ENCODE results near the gene RIMS4.

The RIMS4 gene

DNA sequence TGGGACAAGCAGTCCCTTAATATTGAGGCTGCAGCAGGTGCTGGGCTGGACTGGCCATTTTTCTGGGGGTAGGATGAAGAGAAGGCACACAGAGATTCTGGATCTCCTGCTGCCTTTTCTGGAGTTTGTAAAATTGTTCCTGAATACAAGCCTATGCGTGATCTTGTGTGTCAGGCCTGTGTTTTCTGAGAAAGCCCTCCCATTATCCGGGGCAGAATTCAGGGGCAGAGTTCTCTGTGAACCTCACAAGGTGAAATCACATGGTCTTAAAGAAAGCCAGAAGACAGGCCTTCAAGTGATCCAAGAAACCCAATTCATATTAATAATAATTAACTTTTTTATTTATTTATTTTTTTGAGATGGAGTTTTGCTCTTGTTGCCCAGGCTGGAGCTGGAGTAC, 82.7 kb downstream of the RIMS4 start:
- H3K27ac ChIP-seq (ENCODE audit: low read length): no peak overlapping the region
- no peak overlapping the region for H3K9ac ChIP-seq (ENCODE audit: low read length)
- TF ChIP-seq EZH2 (optimal IDR thresholded peaks at IDR 0.05; ENCODE audit: low read depth, low read length) (no peak), EZH2phosphoT487 (IDR thresholded peaks at IDR 0.05; ENCODE audit: low read length) (no peak)
- TF ChIP-seq, protein P1, sequence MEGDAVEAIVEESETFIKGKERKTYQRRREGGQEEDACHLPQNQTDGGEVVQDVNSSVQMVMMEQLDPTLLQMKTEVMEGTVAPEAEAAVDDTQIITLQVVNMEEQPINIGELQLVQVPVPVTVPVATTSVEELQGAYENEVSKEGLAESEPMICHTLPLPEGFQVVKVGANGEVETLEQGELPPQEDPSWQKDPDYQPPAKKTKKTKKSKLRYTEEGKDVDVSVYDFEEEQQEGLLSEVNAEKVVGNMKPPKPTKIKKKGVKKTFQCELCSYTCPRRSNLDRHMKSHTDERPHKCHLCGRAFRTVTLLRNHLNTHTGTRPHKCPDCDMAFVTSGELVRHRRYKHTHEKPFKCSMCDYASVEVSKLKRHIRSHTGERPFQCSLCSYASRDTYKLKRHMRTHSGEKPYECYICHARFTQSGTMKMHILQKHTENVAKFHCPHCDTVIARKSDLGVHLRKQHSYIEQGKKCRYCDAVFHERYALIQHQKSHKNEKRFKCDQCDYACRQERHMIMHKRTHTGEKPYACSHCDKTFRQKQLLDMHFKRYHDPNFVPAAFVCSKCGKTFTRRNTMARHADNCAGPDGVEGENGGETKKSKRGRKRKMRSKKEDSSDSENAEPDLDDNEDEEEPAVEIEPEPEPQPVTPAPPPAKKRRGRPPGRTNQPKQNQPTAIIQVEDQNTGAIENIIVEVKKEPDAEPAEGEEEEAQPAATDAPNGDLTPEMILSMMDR (IDR thresholded peaks at IDR 0.05; ENCODE audit: low read length): no peak

DNA sequence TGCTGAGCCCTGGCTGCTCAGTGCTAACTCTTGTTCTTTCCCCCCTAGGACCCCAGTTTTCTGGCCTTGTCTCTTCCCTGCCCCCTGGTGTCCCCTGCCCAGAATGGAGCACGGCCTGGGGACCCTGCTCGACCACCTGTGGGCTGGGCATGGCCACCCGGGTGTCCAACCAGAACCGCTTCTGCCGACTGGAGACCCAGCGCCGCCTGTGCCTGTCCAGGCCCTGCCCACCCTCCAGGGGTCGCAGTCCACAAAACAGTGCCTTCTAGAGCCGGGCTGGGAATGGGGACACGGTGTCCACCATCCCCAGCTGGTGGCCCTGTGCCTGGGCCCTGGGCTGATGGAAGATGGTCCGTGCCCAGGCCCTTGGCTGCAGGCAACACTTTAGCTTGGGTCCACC, 83.3 kb downstream of the RIMS4 start:
- Histone ChIP-seq H3K4me1 (ENCODE audit: low read length) (peaks cover 5% of the 10 kb centered on the region; the same call in 1 of the 2 replicates), H3F3A (ENCODE audit: insufficient read depth, low read length) (peaks cover 2% of the 10 kb centered on the region), H3K27ac (ENCODE audit: low read length) (no peak overlapping the region), H3K9me3 (replicated peaks; ENCODE audit: insufficient read depth, low read length) (no peaks in the 10 kb centered on the region), H3K79me2 (ENCODE audit: low read length) (no peaks in the 10 kb centered on the region), H3K4me3 (ENCODE audit: low read length) (no peak overlapping the region), H4K20me1 (ENCODE audit: insufficient read depth, low read length) (no peaks in the 10 kb centered on the region), H3K36me3 (replicated peaks; ENCODE audit: insufficient read depth, low read length) (no peaks in the 10 kb centered on the region), H3K9me2 (replicated peaks; ENCODE audit: insufficient read depth, low read length) (no peaks in the 10 kb centered on the region), H2AFZ (ENCODE audit: low read length) (no peak overlapping the region), H3K9ac (ENCODE audit: low read length) (no peak overlapping the region), H3K4me2 (ENCODE audit: low read depth, low read length) (no peak overlapping the region), H3K27me3 (replicated peaks; ENCODE audit: insufficient read depth, low read length) (peaks cover 27% of the 10 kb centered on the region; the same call in 1 of the 2 replicates)
- TF ChIP-seq EZH2phosphoT487 (IDR thresholded peaks at IDR 0.05; ENCODE audit: low read length) (no peak), EZH2 (optimal IDR thresholded peaks at IDR 0.05; ENCODE audit: low read depth, low read length) (no peak)
- TF ChIP-seq, protein P1 (IDR thresholded peaks at IDR 0.05; ENCODE audit: low read length): no peak
- no peak for DNase-seq

More for the DNA sequence above, 82.7 kb downstream of the RIMS4 start:
- H3K4me2 ChIP-seq (ENCODE audit: low read depth, low read length): no peak overlapping the region
- H3K4me1 ChIP-seq (ENCODE audit: low read length): peaks cover 11% of the 10 kb centered on the region; the same call in 1 of the 2 replicates
- H3F3A ChIP-seq (ENCODE audit: insufficient read depth, low read length): peaks cover 8% of the 10 kb centered on the region
- no peaks in the 10 kb centered on the region for H3K9me2 ChIP-seq (replicated peaks; ENCODE audit: insufficient read depth, low read length)
- no peak overlapping the region for H3K4me3 ChIP-seq (ENCODE audit: low read length)
- DNase-seq: no peak
- H3K9me3 ChIP-seq (replicated peaks; ENCODE audit: insufficient read depth, low read length): no peaks in the 10 kb centered on the region
- H4K20me1 ChIP-seq (ENCODE audit: insufficient read depth, low read length): no peaks in the 10 kb centered on the region
- H3K27me3 ChIP-seq (replicated peaks; ENCODE audit: insufficient read depth, low read length): peaks cover 27% of the 10 kb centered on the region; the same call in 1 of the 2 replicates
- H3K36me3 ChIP-seq (replicated peaks; ENCODE audit: insufficient read depth, low read length): no peaks in the 10 kb centered on the region
- H3K79me2 ChIP-seq (ENCODE audit: low read length): no peaks in the 10 kb centered on the region
- no peak overlapping the region for H2AFZ ChIP-seq (ENCODE audit: low read length)

DNA sequence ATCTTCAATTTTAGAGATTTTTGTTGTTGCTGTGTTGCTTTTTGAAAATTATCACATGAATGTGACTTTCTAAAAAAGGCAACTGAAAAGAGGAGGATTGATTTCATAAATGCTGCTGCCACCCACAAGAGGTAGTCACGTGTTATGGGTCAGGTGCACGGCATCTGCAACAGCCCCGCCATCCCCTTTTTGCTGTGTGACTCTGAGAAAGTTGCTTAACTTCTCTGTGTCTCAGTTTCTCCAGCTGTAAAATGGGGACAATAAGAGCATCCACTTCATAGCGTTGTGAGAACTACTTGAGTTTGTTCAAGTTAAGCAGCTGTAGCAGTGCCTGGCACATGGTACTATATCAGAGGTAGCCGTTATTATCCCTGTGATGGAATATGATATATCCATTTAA, 84.5 kb downstream of the RIMS4 start:
- no peaks in the 10 kb centered on the region for H3K9me2 ChIP-seq (replicated peaks; ENCODE audit: insufficient read depth, low read length)
- H3K79me2 ChIP-seq (ENCODE audit: low read length): no peaks in the 10 kb centered on the region
- peaks cover 34% of the 10 kb centered on the region for H3K27me3 ChIP-seq (replicated peaks; ENCODE audit: insufficient read depth, low read length)
- no peak overlapping the region for H3K4me2 ChIP-seq (ENCODE audit: low read depth, low read length)
- TF ChIP-seq EZH2 (optimal IDR thresholded peaks at IDR 0.05; ENCODE audit: low read depth, low read length) (no peak), EZH2phosphoT487 (IDR thresholded peaks at IDR 0.05; ENCODE audit: low read length) (no peak)
- TF ChIP-seq, protein P1 (IDR thresholded peaks at IDR 0.05; ENCODE audit: low read length): no peak
- H3K36me3 ChIP-seq (replicated peaks; ENCODE audit: insufficient read depth, low read length): no peaks in the 10 kb centered on the region
- no peak overlapping the region for H3K9ac ChIP-seq (ENCODE audit: low read length)
- H4K20me1 ChIP-seq (ENCODE audit: insufficient read depth, low read length): no peaks in the 10 kb centered on the region
- H3K9me3 ChIP-seq (replicated peaks; ENCODE audit: insufficient read depth, low read length): no peaks in the 10 kb centered on the region
- no peak overlapping the region for H3K4me3 ChIP-seq (ENCODE audit: low read length)
- no peaks in the 10 kb centered on the region for H3F3A ChIP-seq (ENCODE audit: insufficient read depth, low read length)
- no peak overlapping the region for H3K27ac ChIP-seq (ENCODE audit: low read length)
- no peak overlapping the region for H2AFZ ChIP-seq (ENCODE audit: low read length)
- peaks cover 4% of the 10 kb centered on the region; the same call in 1 of the 2 replicates for H3K4me1 ChIP-seq (ENCODE audit: low read length)
- no peak for DNase-seq

All from MM.1S (cell line).